A549 (cell line): ENCODE data around the gene PCNX1. TPM values are rescaled to one million over a fixed set of nuclear protein-coding genes. Genes with fewer than 3 reads are reported as not detected.

Experiments
- ATAC-seq, 2 experiments: fragments of 200-7000 bp in 1 of 2; fragments of >200 bp in 1 of 2; cut with Nextera tagmentation in 1 of 2; cut with Tn5 transposase in 1 of 2; 3 replicates each; pipeline versions ENCODE4 v1.8.0 to v1.9.1; 2018 to 2020; ENCODE audit warnings: mild to moderate bottlenecking in 1 of 2, moderate library complexity in 1 of 2
- CTCF ChIA-PET: fragments of 300-600 bp; sonication (Branson Sonifier 250); formaldehyde crosslinking; extraction: SDS; loops from one replicate; lab custom pipeline; 2021; ENCODE audit warnings: antibody characterized with exemption, inconsistent platforms; lab: Yijun Ruan, JAX
- POLR2A ChIA-PET: fragments of 350-600 bp; formaldehyde crosslinking; extraction: SDS; loops from one replicate; lab custom pipeline; 2021; ENCODE audit warnings: antibody characterized with exemption, inconsistent platforms; lab: Yijun Ruan, JAX
- DNase-seq, 2 experiments: peaks; one replicate each; pipeline versions ENCODE4 v3.0.0 to v3.0.0-alpha.2; 2011 to 2016; ENCODE audit warnings: low read depth in 1 of 2, low spot score in 1 of 2
- FAIRE-seq: peaks from 2 replicates; lab custom pipeline; 2011; peaks lifted over from hg19 to GRCh38; lab: Jason Lieb, UNC
- H3K27ac ChIP-seq, 2 experiments: fragments of >200 bp; sonication (Bioruptor Twin); formaldehyde crosslinking; 3 replicates each; pipeline ENCODE4 v1.5.1; 2016 to 2017
- H3K4me1 ChIP-seq: fragments of >200 bp; sonication (Bioruptor Twin); formaldehyde crosslinking; 3 replicates; pipeline ENCODE4 v1.6.1; 2016
- H3K4me2 ChIP-seq: fragments of >200 bp; sonication (Bioruptor Twin); formaldehyde crosslinking; 3 replicates; pipeline ENCODE4 v1.6.1; 2016
- H3K4me3 ChIP-seq: fragments of >200 bp; sonication (Bioruptor Twin); formaldehyde crosslinking; 3 replicates; pipeline ENCODE4 v1.5.1; 2016
- H3K9me3 ChIP-seq: fragments of >200 bp; sonication (Bioruptor Twin); formaldehyde crosslinking; 3 replicates; pipeline ENCODE4 v1.6.1; 2016
- BCL3 ChIP-seq: fragments of >200 bp; sonication (Bioruptor Twin); formaldehyde crosslinking; IDR thresholded peaks from 3 replicates; pipeline ENCODE4 v1.6.1; 2016
- CBX2 ChIP-seq: fragments of 200-600 bp; sonication (generic); IDR thresholded peaks from 2 replicates; pipeline ENCODE4 v1.6.1; 2016; ENCODE audit warnings: low read depth, mild to moderate bottlenecking, borderline replicate concordance
- EHMT2 ChIP-seq: fragments of 200-600 bp; sonication (generic); IDR thresholded peaks from 2 replicates; pipeline ENCODE4 v1.6.1; 2016; ENCODE audit warnings: antibody characterized with exemption, low read depth, mild to moderate bottlenecking, moderate library complexity
- GATA3 ChIP-seq: IDR thresholded peaks from 2 replicates; pipeline ENCODE4 v1.6.1; 2012; ENCODE audit warnings: borderline replicate concordance
- HDAC2 ChIP-seq: fragments of 200-600 bp; sonication (generic); IDR thresholded peaks from 2 replicates; pipeline ENCODE4 v1.6.1; 2016
- HOXA7 ChIP-seq: fragments of 250-450 bp; sonication (Bioruptor Pico); IDR thresholded peaks from 2 replicates; pipeline ENCODE4 v1.5.0; 2020; ENCODE audit warnings: mild to moderate bottlenecking, moderate library complexity
- HOXB5 ChIP-seq: fragments of 250-450 bp; sonication (Bioruptor Pico); IDR thresholded peaks from 2 replicates; pipeline ENCODE4 v1.5.0; 2020; ENCODE audit warnings: mild to moderate bottlenecking, moderate library complexity
- JUN ChIP-seq, 2 experiments: fragments of >200 bp; sonication (Bioruptor Twin); formaldehyde crosslinking; IDR thresholded peaks; 2 replicates in 1 of 2; 3 replicates in 1 of 2; pipeline ENCODE4 v1.6.1; 2016 to 2017
- KDM1A ChIP-seq: fragments of 200-600 bp; sonication (generic); IDR thresholded peaks from 2 replicates; pipeline ENCODE4 v1.6.1; 2016; ENCODE audit warnings: low read depth, mild to moderate bottlenecking
- MAZ ChIP-seq: fragments of 150-350 bp; IDR thresholded peaks from 2 replicates; pipeline ENCODE4 v1.6.1; 2014; ENCODE audit warnings: antibody characterized with exemption, low read depth, low read length, borderline replicate concordance
- MYC ChIP-seq: IDR thresholded peaks from 2 replicates; pipeline ENCODE4 v1.6.1; 2012; ENCODE audit warnings: mild to moderate bottlenecking, inconsistent platforms, low read length, improper control_type of control experiment, borderline replicate concordance
- NFE2L2 ChIP-seq: fragments of 150-350 bp; conservative IDR thresholded peaks from 2 replicates; pipeline ENCODE4 v1.6.1; 2014; ENCODE audit warnings: low read length
- NR3C1 ChIP-seq: fragments of >200 bp; sonication (Bioruptor Twin); formaldehyde crosslinking; IDR thresholded peaks from 3 replicates; pipeline ENCODE4 v1.6.1; 2017
- PHF8 ChIP-seq: fragments of 200-600 bp; sonication (generic); IDR thresholded peaks from 2 replicates; pipeline ENCODE4 v1.6.1; 2016; ENCODE audit warnings: low read depth, mild to moderate bottlenecking, antibody characterized with exemption, moderate library complexity, borderline replicate concordance
- RAD21 ChIP-seq, 2 experiments: fragments of >200 bp in 1 of 2; sonication (Bioruptor Twin) in 1 of 2; formaldehyde crosslinking in 1 of 2; IDR thresholded peaks in 1 of 2; conservative IDR thresholded peaks in 1 of 2; 2 replicates in 1 of 2; 3 replicates in 1 of 2; pipeline ENCODE4 v1.6.1; 2012 to 2018; ENCODE audit warnings: inconsistent platforms in 1 of 2
- REST ChIP-seq: fragments of 200-600 bp; sonication (generic); IDR thresholded peaks from 2 replicates; pipeline ENCODE4 v1.6.1; 2016; ENCODE audit warnings: antibody characterized with exemption, mild to moderate bottlenecking, moderate library complexity
- RFX5 ChIP-seq: fragments of 450-650 bp; IDR thresholded peaks from 2 replicates; pipeline ENCODE4 v1.7.1; 2014; ENCODE audit warnings: antibody characterized with exemption, mild to moderate bottlenecking, moderate library complexity
- SMC3 ChIP-seq: fragments of >200 bp; sonication (Bioruptor Twin); formaldehyde crosslinking; IDR thresholded peaks from 3 replicates; pipeline ENCODE4 v1.6.1; 2018; ENCODE audit warnings: inconsistent platforms
- SREBF2 ChIP-seq: fragments of 450-650 bp; IDR thresholded peaks from 2 replicates; pipeline ENCODE4 v1.6.1; 2014; ENCODE audit warnings: mild to moderate bottlenecking, moderate library complexity
- TFCP2L1 ChIP-seq: fragments of 250-450 bp; sonication (Bioruptor Pico); IDR thresholded peaks from 2 replicates; pipeline ENCODE4 v1.5.0; 2021; ENCODE audit warnings: mild to moderate bottlenecking
- TP53 ChIP-seq: fragments of 250-450 bp; sonication (Bioruptor Pico); IDR thresholded peaks from 2 replicates; pipeline ENCODE4 v1.5.0; 2021; ENCODE audit warnings: mild to moderate bottlenecking, moderate library complexity
- ZC3H11A ChIP-seq: fragments of 450-650 bp; IDR thresholded peaks from 2 replicates; pipeline ENCODE4 v1.6.1; 2014; ENCODE audit warnings: antibody characterized with exemption, mild to moderate bottlenecking
- ZSCAN20 ChIP-seq: fragments of 250-450 bp; sonication (Bioruptor Pico); IDR thresholded peaks from 2 replicates; pipeline ENCODE4 v1.8.0; 2022; ENCODE audit warnings: mild to moderate bottlenecking, moderate library complexity
- WGBS: methylation state at CpG from one replicate; pipeline ENCODE4 v1.1.6; 2017; ENCODE audit errors: missing lambda C conversion rate; 5-methylcytosine and 5-hydroxymethylcytosine counted together
- polyA plus RNA-seq, 4 experiments: library from polyadenylated mRNA; depleted of rRNA in 3 of 4; stranded (reverse); fragments of >200 nt; fragmentation: RNase III in 1 of 4; extraction: RNeasy Plus Mini Kit Qiagen cat#74134 plus additional on column Dnase treatment in 1 of 4; gene quantifications; 2 replicates in 3 of 4; 3 replicates in 1 of 4; pipeline ENCODE4 v1.2.3, GENCODE V29; 2011 to 2017
- TF ChIP-seq, protein P1 (sequence below): fragments of >200 bp; sonication (Bioruptor Twin); formaldehyde crosslinking; IDR thresholded peaks from 3 replicates; pipeline ENCODE4 v1.5.1; 2016
- TF ChIP-seq, protein P2 (sequence below): IDR thresholded peaks from 2 replicates; pipeline ENCODE4 v1.6.1; 2012

The PCNX1 gene
- polyA plus RNA-seq, 2 of the 4 experiments (the other 2 are of a cell fraction), result 10.4 to 45.0 TPM

- Histone ChIP-seq H3K4me1 (0 out of 3 replicates have a peak, but pooled peaks cover 2% of the 10 kb centered on the region), H3K9me3 (no peaks in the 10 kb centered on the region), H3K4me2 (no peak overlapping the region)
- FAIRE-seq (peak; percentile 76), ATAC-seq (peak; percentile 76 to 82; a peak in 4 of 6 replicates)
- WGBS, result 48% methylated on average over 3 of the region's 3 CpGs
- TF ChIP-seq RAD21 (conservative IDR thresholded peaks at IDR 0.05 in 1 of 2, IDR thresholded peaks at IDR 0.05 in 1 of 2) (peak; percentile 49 to 55; a peak in 4 of 5 replicates), TFCP2L1 (CRISPR knock-in tag) (no peak), ZC3H11A (no peak), JUN (IDR thresholded peaks at IDR 0.05) (no peak), TP53 (no peak), SMC3 (peak; percentile 46; the same call in 2 of the 3 replicates), ZSCAN20 (CRISPR knock-in tag) (no peak), CBX2 (no peak), KDM1A (no peak), PHF8 (no peak), NR3C1 (no peak), MYC (no peak), NFE2L2 (no peak), RFX5 (no peak)
- TF ChIP-seq, protein P1, sequence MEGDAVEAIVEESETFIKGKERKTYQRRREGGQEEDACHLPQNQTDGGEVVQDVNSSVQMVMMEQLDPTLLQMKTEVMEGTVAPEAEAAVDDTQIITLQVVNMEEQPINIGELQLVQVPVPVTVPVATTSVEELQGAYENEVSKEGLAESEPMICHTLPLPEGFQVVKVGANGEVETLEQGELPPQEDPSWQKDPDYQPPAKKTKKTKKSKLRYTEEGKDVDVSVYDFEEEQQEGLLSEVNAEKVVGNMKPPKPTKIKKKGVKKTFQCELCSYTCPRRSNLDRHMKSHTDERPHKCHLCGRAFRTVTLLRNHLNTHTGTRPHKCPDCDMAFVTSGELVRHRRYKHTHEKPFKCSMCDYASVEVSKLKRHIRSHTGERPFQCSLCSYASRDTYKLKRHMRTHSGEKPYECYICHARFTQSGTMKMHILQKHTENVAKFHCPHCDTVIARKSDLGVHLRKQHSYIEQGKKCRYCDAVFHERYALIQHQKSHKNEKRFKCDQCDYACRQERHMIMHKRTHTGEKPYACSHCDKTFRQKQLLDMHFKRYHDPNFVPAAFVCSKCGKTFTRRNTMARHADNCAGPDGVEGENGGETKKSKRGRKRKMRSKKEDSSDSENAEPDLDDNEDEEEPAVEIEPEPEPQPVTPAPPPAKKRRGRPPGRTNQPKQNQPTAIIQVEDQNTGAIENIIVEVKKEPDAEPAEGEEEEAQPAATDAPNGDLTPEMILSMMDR, result peak; percentile 87
- TF ChIP-seq, all 56 proteins: peak for 3
- ChIA-PET POLR2A (no interaction called here), CTCF (interaction anchor here (0.5 to 5.2 kb wide), 18 partner anchors 8 to 1026 kb away, joined by 3 to 52 read pairs (median 6); no protein-coding TSS in a partner anchor)
- Histone ChIP-seq H3K4me3 (no peak overlapping the region), H3K27ac (no peak overlapping the region)
- peak; percentile 48 to 62 for DNase-seq
Measured at GRCh38 chr14:71103662-71104484, 196.6 kb downstream of the PCNX1 start.

- H3K9me3 ChIP-seq, result no peaks in the 10 kb centered on the region
- DNase-seq, result no peak
- no peak overlapping the region for H3K27ac ChIP-seq
- FAIRE-seq, result no peak
- ChIA-PET CTCF (interaction anchor here (0.6 to 5.2 kb wide), 11 partner anchors 9 to 1838 kb away, joined by 3 to 52 read pairs (median 7); no protein-coding TSS in a partner anchor), POLR2A (no interaction called here)
- 84% methylated on average over 2 of the region's 2 CpGs for WGBS
- H3K4me1 ChIP-seq, result 0 out of 3 replicates have a peak, but pooled peaks cover 2% of the 10 kb centered on the region
- H3K4me2 ChIP-seq, result no peak overlapping the region
- no peak overlapping the region for H3K4me3 ChIP-seq
- ATAC-seq, result no peak
- no peak for TF ChIP-seq HOXB5 (CRISPR knock-in tag)
- TF ChIP-seq RAD21 (conservative IDR thresholded peaks at IDR 0.05 in 1 of 2, IDR thresholded peaks at IDR 0.05 in 1 of 2), result no peak
- no peak for TF ChIP-seq BCL3
- TF ChIP-seq SREBF2, result no peak
- TF ChIP-seq REST, result no peak
- TF ChIP-seq TFCP2L1 (CRISPR knock-in tag), result no peak
- TF ChIP-seq, protein P2, sequence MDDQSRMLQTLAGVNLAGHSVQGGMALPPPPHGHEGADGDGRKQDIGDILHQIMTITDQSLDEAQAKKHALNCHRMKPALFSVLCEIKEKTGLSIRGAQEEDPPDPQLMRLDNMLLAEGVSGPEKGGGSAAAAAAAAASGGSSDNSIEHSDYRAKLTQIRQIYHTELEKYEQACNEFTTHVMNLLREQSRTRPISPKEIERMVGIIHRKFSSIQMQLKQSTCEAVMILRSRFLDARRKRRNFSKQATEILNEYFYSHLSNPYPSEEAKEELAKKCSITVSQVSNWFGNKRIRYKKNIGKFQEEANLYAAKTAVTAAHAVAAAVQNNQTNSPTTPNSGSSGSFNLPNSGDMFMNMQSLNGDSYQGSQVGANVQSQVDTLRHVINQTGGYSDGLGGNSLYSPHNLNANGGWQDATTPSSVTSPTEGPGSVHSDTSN, result no peak
- no peak for TF ChIP-seq HDAC2
- no peak for TF ChIP-seq NFE2L2
- TF ChIP-seq MAZ, result no peak
- no peak for TF ChIP-seq HOXA7 (CRISPR knock-in tag)
- no peak for TF ChIP-seq ZC3H11A
- no peak for TF ChIP-seq EHMT2
- TF ChIP-seq PHF8, result no peak
- no peak for TF ChIP-seq GATA3
- no peak for TF ChIP-seq CBX2
Measured at GRCh38 chr14:71105177-71105576, 197.9 kb downstream of the PCNX1 start.
